ENCODE results near the gene MAP3K8. TPM values are rescaled to one million over a fixed set of nuclear protein-coding genes. Genes with fewer than 3 reads are reported as not detected.
"Not testable (repeated sequence)": the region's sequence is repeated elsewhere in the genome, so short reads cannot be mapped to it uniquely, and the experiment has no call there.

MAP3K8 gene
- total RNA-seq, 1 donor from 2014 or later, result 1.7 TPM

- Mint-ChIP-seq H3K27me3 (ENCODE audit: unreplicated experiment) (peaks cover 12% of the 10 kb centered on the region), H3K27ac (ENCODE audit: unreplicated experiment) (peak overlapping the region; percentile 87)
- TF ChIP-seq CTCF (IDR thresholded peaks at IDR 0.05; ENCODE audit: partially characterized antibody, unreplicated experiment), result no peak
Measured at GRCh38 chr10:30433306-30433729, 666 bp upstream of the MAP3K8 start.

GRCh38 chr10:30434273-30435072 lies 489 bp downstream of the MAP3K8 start:
- Mint-ChIP-seq H3K27ac (ENCODE audit: unreplicated experiment) (no peak overlapping the region), H3K4me3 (ENCODE audit: unreplicated experiment) (peak overlapping the region; percentile 83), H3K36me3 (ENCODE audit: unreplicated experiment) (no peaks in the 10 kb centered on the region), H3K9me3 (ENCODE audit: unreplicated experiment) (peaks cover 12% of the 10 kb centered on the region), H3K27me3 (ENCODE audit: unreplicated experiment) (peaks cover 11% of the 10 kb centered on the region), H3K4me1 (ENCODE audit: low read depth, unreplicated experiment) (peaks cover 32% of the 10 kb centered on the region)
- DNase-seq, result peak; percentile 62
- no peak for TF ChIP-seq CTCF (IDR thresholded peaks at IDR 0.05; ENCODE audit: partially characterized antibody, unreplicated experiment)

More at GRCh38 chr10:30433306-30433729, 666 bp upstream of the MAP3K8 start:
- Mint-ChIP-seq H3K36me3 (ENCODE audit: unreplicated experiment) (no peaks in the 10 kb centered on the region), H3K4me1 (ENCODE audit: low read depth, unreplicated experiment) (peaks cover 33% of the 10 kb centered on the region), H3K4me3 (ENCODE audit: unreplicated experiment) (peak overlapping the region; percentile 92), H3K9me3 (ENCODE audit: unreplicated experiment) (peaks cover 12% of the 10 kb centered on the region)
- DNase-seq, result peak; percentile 74

GRCh38 chr10:30435073-30435422 lies 1.1 kb downstream of the MAP3K8 start:
- Mint-ChIP-seq H3K27me3 (ENCODE audit: unreplicated experiment) (peaks cover 9% of the 10 kb centered on the region), H3K36me3 (ENCODE audit: unreplicated experiment) (no peaks in the 10 kb centered on the region), H3K9me3 (ENCODE audit: unreplicated experiment) (peaks cover 12% of the 10 kb centered on the region), H3K4me1 (ENCODE audit: low read depth, unreplicated experiment) (peaks cover 32% of the 10 kb centered on the region), H3K27ac (ENCODE audit: unreplicated experiment) (no peak overlapping the region), H3K4me3 (ENCODE audit: unreplicated experiment) (peak overlapping the region; percentile 83)
- DNase-seq, result no peak
- no peak for TF ChIP-seq CTCF (IDR thresholded peaks at IDR 0.05; ENCODE audit: partially characterized antibody, unreplicated experiment)

- peaks cover 32% of the 10 kb centered on the region for H3K4me1 Mint-ChIP-seq (ENCODE audit: low read depth, unreplicated experiment)
- not testable (repeated sequence) for H3K36me3 Mint-ChIP-seq (ENCODE audit: unreplicated experiment); DNase-seq; H3K27ac Mint-ChIP-seq (ENCODE audit: unreplicated experiment); H3K27me3 Mint-ChIP-seq (ENCODE audit: unreplicated experiment)
- H3K4me3 Mint-ChIP-seq (ENCODE audit: unreplicated experiment), result peak overlapping the region; percentile 83
- H3K9me3 Mint-ChIP-seq (ENCODE audit: unreplicated experiment), result peaks cover 12% of the 10 kb centered on the region
Measured at GRCh38 chr10:30435499-30436167, 1.6 kb downstream of the MAP3K8 start.

DNA sequence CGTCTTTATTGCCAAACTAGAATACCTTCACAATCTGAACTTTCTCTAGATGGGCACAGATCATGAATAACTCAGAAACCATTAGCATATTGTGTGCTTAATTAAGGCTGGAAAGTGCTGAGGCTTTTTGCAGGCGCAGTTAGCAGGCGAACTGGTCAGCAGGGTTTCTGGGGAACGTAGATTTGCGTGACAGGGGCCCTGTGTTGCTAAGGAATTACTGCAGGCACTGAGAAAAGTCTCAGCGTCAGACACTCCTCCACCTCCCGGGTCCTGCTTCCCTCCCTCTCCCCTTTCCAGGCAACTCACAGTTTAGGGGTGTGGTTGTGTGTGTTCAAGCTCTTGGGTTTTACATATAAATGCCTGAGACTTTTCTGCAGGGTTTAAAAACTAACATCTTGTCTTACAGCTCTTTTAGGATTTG lies 2.2 kb downstream of the MAP3K8 start:
- Mint-ChIP-seq H3K27ac (ENCODE audit: unreplicated experiment) (no peak overlapping the region), H3K4me1 (ENCODE audit: low read depth, unreplicated experiment) (peaks cover 30% of the 10 kb centered on the region), H3K36me3 (ENCODE audit: unreplicated experiment) (no peaks in the 10 kb centered on the region), H3K4me3 (ENCODE audit: unreplicated experiment) (no peak overlapping the region), H3K9me3 (ENCODE audit: unreplicated experiment) (peaks cover 12% of the 10 kb centered on the region), H3K27me3 (ENCODE audit: unreplicated experiment) (peaks cover 9% of the 10 kb centered on the region)
- no peak for TF ChIP-seq CTCF (IDR thresholded peaks at IDR 0.05; ENCODE audit: partially characterized antibody, unreplicated experiment)
- DNase-seq, result no peak

Data from glutamatergic neuron (in vitro differentiated cells).